Endothelial cell of hepatic sinusoid (primary cell): Measurements from ENCODE around the gene PLD3.

Source experiments
- in situ Hi-C: cut with HindIII; loops from 2 replicates; pipeline ENCODE4 v1.10.0; 2017; ENCODE audit warnings: low sequenced_read_pairs

Gene PLD3

DNA sequence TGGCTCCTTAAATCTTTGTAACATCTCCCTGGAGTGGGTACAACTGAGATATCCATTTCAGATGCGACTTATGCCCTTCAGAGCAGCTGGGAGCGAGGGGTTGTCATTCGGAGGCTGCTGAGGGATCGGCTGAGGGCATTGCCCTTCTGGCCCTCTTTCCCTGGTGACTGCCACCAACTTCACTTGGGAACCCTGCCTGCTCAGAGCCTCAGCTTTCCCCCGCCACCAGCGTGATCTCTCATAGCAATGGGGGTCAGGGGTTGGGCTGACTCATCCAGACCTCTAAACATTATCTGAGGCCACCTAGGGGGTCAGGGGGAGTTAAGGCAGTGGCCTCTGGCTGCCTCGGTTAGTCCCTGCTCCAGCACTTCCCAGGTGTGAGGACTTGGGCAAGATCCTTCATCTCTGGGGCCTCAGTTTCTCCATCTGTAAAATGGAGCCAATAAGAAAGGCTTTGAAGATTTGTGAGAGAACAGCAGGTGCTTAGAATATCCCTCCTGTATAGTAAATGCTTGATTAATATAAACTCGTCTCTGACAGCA lies 63.5 kb downstream of the PLD3 start:
- in situ Hi-C loops = no loop called here

GRCh38 chr19:40412866-40413265 lies 64.4 kb downstream of the PLD3 start:
- in situ Hi-C loops = no loop called here

DNA sequence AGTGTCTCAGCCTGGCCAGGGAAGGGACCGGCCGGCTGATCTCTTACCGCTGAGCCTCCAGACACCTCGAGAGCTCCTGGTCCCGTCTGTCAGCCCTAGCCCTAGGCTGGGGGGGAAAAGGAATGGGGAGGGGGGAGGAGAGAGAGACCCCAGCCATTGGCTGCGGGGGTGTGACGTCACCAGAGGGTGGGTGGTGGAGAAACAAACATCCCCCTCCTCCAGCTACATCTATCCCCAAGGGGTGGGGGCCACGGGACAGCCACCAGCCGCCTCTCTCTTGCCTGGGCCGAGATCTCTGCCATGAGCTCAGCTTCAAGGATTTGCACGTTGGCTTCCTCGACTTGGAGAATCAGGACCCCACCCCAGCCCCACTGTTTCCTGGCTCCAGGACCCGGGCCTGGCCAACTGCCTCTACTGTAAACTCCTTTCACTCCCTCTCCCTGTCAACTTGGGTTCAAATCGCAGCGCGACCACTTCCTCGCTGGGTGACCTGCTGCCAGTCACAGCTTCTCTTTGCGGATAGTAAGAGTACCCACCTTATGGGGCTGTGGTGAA lies 64.9 kb downstream of the PLD3 start, which contains the start of gene PRX:
Gene PRX, minus strand, starts transcription at position 88 of the 555 bp plus-strand sequence. CDS start 5,446 bp downstream, outside the sequence.
- in situ Hi-C loops = no loop called here

- in situ Hi-C loops = no loop called here
Measured at GRCh38 chr19:40414542-40415535, 66.3 kb downstream of the PLD3 start.

- in situ Hi-C loops = no loop called here
Measured at GRCh38 chr19:40415768-40416167, 67.3 kb downstream of the PLD3 start.

DNA sequence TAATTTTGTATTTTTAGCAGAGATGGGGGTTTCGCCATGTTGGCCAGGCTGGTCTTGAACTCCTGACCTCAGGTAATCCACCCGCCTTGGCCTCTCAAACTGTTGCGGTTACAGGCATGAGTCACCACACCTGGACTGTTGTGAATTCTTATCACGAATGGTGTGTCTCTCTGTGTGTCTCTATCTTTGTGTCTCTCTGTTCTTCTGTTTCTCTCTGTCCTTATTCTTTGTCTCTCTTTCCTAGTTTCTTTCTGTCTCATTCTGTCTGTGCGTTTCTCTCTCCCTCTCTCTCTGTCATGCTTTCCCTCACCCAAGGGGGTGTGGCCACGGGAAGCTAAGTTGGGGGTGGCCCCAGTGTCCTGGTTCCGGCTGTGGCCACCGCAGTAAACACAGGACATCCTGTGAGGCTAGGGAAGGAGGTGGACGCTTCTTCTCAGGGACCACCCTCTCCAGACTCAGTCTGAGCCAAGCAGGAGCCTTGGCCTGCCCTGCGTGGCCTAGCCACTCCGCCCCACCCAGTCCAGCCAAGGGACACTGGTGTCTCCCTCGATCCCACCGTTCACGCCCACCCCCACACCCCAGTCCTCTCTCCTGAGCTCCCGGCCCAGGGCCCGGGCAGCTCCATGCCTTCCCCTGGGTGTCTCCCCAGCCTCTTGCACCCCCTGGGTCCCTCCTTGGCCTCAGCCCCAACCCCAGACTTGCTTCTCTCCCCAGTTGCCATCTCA lies 68.6 kb downstream of the PLD3 start:
- in situ Hi-C loops = no loop called here

DNA sequence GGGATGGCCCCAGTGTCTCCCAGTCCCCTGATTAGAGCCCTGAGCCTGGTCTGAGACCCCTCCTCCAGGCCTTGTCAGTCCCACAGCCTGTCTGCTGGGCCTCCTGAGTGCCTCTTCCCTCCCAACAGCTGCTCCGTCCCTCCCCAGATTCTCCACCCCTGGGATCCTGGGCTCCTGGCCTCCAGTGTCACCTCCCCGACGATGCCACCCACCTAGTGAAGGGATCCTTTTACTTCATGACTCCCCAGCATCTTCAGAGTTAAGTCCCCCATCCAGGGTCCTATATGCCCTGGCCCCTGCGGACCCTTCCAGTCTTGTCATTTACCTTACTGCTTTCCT lies 69.1 kb downstream of the PLD3 start:
- in situ Hi-C loops = no loop called here

DNA sequence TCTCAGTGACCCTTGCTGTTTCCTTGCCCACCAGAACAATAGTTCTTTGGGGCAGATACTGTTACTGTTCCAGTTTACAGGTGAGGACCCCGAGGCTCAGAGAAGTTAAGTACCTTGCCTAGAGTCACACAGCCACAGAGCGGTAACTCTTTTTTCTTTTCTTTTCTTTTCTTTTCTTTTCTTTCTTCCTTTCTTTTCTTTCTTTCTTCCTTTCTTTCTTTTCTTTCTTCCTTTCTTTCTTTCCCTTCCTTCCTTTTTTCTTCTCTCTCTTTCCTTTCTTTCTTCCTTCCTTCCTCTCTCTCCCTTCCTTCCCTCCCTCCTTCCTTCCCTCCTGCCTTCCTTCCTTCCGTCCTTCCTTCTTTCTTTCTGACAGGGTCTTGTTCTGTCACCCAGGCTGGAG lies 69.5 kb downstream of the PLD3 start:
- in situ Hi-C loops = no loop called here

GRCh38 chr19:40419066-40419612 lies 70.6 kb downstream of the PLD3 start:
- in situ Hi-C loops = no loop called here

GRCh38 chr19:40419780-40420179 lies 71.3 kb downstream of the PLD3 start:
- in situ Hi-C loops = no loop called here

DNA sequence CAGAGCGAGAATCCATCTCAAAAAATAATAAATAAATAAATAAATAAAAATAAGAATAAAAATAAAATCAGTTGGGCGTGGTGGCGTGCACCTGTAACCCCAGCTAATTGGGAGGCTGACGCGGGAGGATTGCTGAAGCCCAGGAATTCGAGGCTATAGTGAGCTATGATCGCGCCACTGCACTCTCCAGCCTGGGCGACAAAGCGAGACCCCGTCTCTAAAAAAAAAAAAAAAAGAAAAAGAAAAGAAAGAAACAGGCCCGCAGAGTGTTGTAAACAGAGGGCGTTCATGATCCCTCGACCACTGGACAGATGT lies 71.9 kb downstream of the PLD3 start:
- in situ Hi-C loops = no loop called here

DNA sequence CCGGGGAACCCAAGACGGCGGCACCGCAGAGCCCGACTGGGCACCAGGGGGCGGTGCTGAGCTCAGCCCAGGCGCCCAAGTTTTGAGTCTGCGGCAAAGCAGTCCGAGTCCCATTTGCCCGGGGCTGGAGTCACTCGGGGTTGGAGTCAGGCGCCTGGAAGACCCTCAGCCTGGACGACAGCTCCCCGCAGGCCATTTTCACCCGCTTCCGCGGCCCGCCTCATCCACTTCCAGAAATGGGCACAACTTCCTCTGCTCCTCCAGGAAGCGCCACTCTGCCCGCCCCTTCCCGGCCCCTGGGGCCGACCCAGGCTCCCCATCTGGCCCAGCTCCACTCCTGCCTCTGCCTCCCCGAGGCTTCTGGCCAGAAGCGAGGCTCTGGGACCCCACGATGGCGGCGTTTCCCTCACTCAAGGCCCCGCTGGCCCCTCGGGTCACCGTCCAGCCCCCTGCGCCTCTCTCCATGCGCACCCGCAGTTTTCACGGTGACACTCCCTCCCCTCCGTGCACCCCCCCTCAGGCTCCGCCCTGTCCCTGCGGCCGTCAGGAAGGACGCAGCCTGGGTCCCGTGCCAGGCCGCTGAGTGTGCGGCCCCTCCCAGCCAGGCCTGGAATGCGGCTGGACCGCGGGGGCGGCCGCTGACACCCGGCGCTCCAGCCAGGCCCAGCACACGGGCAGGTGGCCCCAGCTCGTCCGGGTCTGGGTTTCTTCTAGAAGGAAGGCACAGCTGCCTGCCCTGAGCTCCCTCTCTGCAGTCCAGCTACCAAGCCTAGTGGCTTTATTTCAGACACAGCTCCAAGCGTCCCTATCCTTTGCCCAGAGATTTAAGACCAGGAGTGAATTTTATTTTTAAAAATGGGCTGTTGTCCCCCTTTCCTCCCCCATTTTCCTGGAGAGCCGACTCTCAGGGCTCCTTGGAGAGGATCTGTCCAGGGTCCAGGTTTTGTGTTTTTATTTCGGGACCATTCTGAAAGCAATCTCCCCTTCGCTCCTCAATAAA lies 72.6 kb downstream of the PLD3 start:
- in situ Hi-C loops = no loop called here

GRCh38 chr19:40421993-40422747 lies 73.7 kb downstream of the PLD3 start:
- in situ Hi-C loops = no loop called here

GRCh38 chr19:40422748-40423566 lies 74.5 kb downstream of the PLD3 start:
- in situ Hi-C loops = no loop called here

DNA sequence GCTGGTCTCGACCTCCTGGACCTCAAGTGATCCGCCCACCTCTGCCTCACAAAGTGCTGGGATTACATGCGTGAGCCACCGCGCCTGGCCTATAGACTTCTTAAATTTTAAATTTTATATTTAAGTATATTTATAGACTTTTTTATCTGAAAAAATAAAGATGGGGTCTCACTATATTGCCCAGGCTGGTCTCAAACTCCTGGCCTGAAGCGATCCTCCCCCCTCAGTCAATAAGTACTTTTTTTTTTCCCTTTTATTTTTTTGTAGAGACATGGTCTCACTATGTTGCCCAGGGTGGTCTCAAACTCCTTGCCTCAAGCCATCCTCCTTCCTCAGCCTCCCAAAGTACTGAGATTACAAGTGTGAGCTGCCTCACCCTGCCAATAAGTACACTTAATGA lies 75.4 kb downstream of the PLD3 start:
- in situ Hi-C loops = no loop called here

DNA sequence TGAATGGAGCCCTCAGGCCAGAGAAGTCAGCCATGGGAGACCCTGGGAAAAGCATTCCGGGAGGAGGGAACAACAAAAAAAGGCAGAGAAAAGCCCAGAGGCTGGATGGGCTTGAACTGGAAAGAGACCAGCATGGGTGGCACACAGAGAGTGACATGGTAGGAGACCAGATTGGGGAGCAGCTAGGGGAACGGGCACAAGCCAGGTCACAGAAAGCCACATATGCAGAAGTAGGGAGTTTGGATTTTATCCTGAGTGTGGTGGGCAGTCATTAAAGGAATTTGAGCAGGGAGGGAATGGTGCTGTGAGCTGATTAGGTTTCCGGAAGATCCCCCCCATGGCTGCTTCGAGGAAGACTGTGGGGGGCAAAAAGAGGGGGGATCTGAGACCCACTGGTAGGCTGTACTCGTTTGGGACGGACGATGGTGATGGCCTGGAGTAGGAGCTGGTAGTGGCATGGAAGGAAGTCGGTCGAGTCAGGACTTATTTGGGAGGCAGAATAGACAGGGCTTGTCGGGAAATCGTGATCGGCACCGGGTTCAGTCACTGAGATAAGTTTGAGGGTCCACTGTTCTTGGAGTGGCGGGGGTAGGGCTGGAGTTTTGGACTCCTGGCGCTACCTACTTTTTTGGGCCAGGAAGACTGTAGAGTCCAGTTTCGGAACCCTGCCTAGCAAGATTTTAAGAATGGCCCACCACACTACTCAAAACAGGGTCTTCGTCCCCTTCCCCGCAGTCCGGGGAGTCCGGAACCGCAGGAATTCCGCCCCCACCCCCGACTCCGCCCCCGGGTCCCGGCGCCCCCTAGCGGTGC lies 76.3 kb downstream of the PLD3 start:
- in situ Hi-C loops = no loop called here

GRCh38 chr19:40425450-40426287 lies 77.2 kb downstream of the PLD3 start, which contains the start of gene SERTAD1:
SERTAD1 (minus strand) TSS chr19:40425992; CDS start chr19:40423546, 2,446 bp downstream.
- in situ Hi-C loops = no loop called here
